GM19468 (cell line): ENCODE data around the gene TAS2R31.
"Not testable (repeated sequence)": the region's sequence is repeated elsewhere in the genome, so short reads cannot be mapped to it uniquely, and the experiment has no call there.

Experiments used
- ATAC-seq: cut with Tn5 transposase; IDR thresholded peaks from one replicate; pipeline ENCODE4 v1.9.1; 2021; ENCODE audit warnings: mild to moderate bottlenecking, moderate library complexity, moderate number of reproducible peaks; ENCODE audit not compliant: unreplicated experiment; ENCODE audit errors: extremely low read depth

TAS2R31 gene, protein sequence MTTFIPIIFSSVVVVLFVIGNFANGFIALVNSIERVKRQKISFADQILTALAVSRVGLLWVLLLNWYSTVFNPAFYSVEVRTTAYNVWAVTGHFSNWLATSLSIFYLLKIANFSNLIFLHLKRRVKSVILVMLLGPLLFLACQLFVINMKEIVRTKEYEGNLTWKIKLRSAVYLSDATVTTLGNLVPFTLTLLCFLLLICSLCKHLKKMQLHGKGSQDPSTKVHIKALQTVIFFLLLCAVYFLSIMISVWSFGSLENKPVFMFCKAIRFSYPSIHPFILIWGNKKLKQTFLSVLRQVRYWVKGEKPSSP

DNA sequence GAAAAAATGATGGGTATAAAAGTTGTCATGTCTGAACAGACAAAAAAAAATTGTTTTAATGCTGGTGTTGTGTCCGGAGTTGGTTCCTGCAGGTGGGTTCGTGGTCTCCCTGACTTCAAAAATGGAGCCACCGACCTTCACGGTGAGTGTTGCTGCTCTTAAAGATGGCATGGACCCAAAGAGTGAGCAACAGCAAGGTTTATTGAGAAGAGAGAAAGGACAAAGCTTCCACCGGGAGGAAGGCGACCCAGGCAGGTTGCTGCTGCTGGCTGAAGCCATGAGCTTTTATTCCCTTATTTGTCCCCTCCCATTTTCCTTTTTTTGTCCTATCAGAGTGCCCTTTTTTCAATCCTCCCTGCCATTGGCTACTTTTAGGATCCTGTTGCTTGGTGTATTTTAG lies at the start of gene TAS2R31:
TAS2R31 (minus strand) TSS at position 101 of the 400 bp plus-strand sequence; CDS start at position 29, 72 bp downstream.
- no peak for ATAC-seq

DNA sequence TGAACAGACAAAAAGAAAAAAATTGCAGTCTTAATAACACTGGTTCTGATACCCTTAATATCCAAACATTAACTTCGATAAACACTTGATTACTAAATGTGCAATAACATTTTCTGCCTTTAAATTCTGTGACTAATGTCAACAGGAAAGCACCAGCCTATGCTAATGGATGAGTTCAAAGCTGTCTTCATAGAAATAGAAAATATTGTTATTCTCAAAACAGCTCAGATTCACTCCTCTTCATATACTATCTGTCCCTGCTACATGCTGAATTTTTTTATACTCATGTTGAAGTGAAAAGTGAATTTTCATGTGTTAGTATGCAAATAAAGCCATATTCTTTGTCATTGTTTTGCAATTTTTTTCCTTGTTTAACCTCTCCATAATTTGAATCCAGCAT lies 47.0 kb upstream of the TAS2R31 start:
- no peak for ATAC-seq

DNA sequence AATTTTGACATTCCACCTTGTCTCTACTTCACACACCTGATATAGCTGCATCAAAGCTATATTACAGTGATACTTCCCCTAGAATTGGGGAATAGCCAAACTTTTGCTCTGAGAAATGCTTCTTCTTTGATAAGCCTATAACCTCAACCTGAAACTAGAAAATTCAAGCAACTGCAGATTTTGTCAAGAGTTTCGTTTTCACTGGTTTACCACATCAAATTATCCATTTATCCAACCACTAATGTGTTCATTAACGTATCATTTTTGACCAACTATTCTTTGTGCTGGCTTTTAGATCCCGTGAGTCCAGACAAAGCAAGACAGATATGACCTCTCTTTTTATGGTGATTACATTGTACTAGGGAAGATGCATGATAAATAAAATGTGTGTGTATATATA lies 44.4 kb upstream of the TAS2R31 start:
- ATAC-seq, result no peak

GRCh38 chr12:11071414-11071813 lies 40.2 kb upstream of the TAS2R31 start:
- no peak for ATAC-seq

- ATAC-seq, result no peak
These were observed 39.8 kb upstream of the TAS2R31 start for GRCh38 chr12:11070999-11071398.

DNA sequence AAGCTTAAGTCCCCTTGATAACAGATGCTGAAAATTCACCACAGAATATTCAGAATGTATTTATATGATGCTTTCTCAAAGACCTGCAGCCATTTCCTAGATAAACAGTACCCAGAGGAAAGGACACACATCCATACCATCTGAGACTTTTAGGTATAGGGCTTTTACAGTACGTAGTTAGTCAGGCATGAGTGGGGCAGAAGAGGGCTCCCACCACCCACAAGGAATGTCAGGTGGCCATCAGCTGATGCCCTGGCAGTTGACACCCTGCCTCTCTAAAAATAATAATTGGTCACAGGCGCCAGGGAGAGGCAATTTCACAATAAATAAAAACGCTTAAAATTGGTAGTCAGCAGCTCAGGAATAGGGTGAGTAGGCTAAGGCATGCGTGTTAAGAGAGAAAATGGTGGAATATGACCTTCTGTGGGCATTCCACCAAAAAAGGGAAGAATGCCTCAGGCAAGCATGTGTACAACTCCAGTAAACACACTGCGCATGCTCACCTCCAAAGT lies 38.7 kb upstream of the TAS2R31 start:
- no peak for ATAC-seq

DNA sequence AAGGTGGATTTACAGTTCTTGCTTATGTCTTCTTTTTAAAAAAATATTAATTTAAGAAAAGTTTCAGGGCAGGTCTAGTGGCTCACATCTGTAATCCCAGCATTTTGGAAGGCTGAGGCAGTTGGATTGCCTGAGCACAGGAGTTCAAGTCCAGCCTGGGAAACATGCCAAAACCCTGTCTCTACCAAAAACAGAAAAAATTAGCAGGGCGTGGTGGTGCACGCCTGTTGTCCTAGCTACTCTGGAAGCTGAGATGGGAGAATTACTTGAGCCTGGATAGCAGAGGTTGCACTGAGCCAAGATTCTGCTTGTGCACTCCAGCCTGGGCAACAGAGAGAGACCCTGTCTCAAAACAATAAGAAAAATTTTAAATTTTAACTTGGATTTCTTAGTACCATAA lies 36.3 kb upstream of the TAS2R31 start:
- ATAC-seq, result no peak

- ATAC-seq, result not testable (repeated sequence)
These were observed 31.0 kb upstream of the TAS2R31 start, which contains the start of gene TAS2R46 for GRCh38 chr12:11062194-11062593. Gene TAS2R46 (minus strand): TSS chr12:11062294. CDS start chr12:11062294, 0 bp downstream.

GRCh38 chr12:11059784-11060183 lies 28.6 kb upstream of the TAS2R31 start:
- no peak for ATAC-seq

DNA sequence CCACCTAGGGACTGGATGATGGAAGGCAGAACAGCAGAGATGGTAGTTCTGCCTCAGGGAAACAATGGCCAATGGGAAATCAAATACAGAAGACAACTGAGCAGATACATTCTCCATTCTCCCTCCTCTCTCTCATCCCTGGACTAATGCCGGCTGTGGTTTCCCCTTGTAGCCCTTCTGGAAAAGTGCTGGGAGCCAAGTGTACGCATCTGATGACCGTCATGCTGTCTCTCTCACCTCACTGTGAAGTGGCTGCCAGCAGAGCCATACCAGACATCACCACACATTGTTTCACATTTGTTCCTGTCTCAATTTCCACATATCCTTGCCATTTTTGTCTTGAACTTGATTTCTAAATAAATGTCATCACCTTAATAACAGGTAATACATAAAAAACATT lies 27.8 kb upstream of the TAS2R31 start:
- no peak for ATAC-seq

DNA sequence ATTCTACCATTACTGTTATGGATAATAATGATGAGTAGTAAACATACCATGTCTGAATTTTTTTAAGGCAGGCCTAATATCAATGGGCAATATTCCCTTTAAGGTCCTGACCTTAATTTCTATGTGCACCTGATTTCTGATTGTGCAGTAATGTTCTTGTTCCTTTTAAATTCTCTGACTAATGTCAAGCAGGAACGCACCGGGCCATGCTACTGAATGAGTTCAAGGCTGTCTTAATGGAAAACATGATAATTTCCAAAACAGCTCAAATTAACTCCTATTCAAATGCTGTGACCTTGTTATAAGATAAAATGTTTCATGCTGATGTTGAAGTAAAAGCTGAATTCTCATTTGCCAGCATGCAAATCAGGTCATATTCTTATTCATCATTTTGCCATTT lies 24.1 kb upstream of the TAS2R31 start:
- ATAC-seq, result no peak

GRCh38 chr12:11049806-11050531 lies 18.8 kb upstream of the TAS2R31 start:
- not testable (repeated sequence) for ATAC-seq

DNA sequence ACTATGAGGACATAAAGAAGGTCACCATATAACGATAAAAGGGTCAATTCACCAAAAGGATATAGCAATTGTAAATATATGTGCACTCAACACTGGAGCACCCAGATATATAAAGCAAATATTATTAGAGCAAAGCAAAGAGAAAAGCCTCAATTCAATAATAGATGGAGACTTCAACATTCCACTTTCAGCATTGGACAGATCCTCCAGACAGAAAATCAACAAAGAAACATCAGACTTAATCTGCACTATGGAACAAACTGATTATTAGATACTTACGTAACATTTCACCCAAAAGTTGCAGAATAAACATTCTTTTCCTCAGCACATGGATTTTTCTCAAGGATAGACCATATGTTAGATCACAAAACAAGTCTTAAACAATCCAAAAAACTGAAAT lies 10.2 kb upstream of the TAS2R31 start:
- ATAC-seq, result not testable (repeated sequence)

DNA sequence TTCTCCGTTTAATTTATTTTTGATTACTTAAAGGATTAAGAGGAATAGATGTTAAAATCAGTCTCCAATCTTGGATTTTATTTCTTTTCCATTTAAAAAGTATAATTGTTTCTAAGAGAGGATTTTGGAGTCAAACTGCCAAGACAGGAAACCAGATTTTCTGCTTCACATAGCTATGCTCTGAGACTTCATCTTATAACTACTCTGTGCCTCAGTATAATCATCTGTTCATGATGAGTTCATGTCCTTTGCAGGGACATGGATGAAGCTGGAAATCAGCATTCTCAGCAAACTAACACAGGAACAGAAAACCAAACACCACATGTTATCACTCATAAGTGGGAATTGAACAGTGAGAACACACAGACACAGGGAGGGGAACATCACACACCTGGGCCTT lies 9.0 kb upstream of the TAS2R31 start:
- ATAC-seq, result no peak

DNA sequence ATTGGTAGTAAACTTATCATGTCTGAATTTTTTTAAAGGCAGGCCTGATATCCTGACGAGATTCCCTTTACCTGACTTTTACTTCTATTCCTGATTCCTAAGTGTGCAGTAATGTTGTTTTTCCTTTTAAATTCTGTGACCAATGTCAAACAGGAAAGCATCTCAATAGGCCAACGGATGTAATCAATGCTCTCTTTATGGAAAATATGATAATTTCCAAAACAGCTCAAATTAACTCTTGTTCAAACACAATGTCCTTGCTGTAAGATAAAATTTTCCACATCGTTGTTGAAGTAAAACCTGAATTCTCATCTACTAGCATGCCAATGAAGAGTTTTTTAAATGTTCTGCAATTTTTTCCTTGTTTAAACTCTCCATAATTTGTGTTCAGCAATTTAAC lies 8.0 kb upstream of the TAS2R31 start:
- ATAC-seq, result no peak

DNA sequence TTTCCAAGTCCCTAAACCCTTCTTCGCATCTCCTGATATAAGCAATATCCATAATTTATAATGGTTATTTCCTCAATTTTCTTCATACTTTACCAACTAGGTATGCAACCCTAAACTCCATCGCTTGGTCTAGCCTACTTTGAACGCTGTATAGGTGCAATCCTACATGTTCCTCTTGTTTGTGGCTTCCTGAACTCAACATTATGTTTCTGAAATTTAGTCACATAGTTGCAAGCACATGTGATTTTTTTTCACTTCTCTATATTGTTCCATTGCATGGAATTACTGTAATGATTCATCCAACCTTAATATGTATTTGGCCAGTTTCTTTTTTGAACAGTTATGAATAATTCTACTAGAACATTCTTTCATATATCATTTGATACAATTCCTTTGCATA lies 2.8 kb upstream of the TAS2R31 start:
- not testable (repeated sequence) for ATAC-seq

DNA sequence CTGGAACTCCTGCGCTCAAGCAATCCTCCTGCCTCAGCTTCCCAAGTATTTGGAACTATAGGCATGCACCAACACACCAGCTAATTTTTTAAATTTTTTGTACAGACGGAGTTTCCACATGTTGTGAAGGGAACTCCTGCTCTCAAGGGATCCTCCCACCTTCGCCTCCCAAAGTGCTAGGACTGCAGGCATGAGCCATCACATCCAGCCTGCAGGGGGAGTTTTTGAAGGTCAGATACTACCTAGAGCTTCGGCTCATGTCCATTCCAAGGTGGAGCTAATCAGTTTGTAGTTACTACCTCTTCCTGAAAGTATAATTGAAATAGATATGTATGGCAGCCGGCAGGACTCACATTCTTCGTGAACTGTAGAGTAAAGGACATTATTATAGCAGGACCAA lies 5.1 kb downstream of the TAS2R31 start:
- ATAC-seq, result no peak

- ATAC-seq, result no peak
These were observed 7.8 kb downstream of the TAS2R31 start for GRCh38 chr12:11023387-11023786.

GRCh38 chr12:11022520-11022919 lies 8.7 kb downstream of the TAS2R31 start, which contains the start of gene TAS2R19:
Gene TAS2R19 (minus strand): TSS chr12:11022620. CDS start chr12:11022571, 49 bp downstream.
- ATAC-seq, result no peak

DNA sequence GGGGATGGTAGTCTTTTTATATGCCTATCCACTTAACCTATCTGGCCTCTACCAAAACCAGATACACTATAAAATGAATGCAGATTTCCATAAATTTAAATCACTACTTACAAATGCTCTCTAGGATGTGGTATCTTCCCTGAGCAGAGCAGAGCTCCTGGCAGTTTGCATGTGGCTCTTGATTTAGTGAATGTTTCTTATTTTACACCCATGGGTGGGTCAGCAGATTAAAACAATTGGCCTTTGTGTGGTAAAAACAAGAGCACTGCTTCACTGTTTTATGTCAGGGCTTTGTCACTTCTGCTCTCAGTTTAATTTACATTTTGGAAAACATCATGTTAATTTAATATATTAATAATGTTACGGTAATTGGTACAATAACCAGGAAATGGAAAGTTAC lies 14.3 kb downstream of the TAS2R31 start:
- ATAC-seq, result no peak

DNA sequence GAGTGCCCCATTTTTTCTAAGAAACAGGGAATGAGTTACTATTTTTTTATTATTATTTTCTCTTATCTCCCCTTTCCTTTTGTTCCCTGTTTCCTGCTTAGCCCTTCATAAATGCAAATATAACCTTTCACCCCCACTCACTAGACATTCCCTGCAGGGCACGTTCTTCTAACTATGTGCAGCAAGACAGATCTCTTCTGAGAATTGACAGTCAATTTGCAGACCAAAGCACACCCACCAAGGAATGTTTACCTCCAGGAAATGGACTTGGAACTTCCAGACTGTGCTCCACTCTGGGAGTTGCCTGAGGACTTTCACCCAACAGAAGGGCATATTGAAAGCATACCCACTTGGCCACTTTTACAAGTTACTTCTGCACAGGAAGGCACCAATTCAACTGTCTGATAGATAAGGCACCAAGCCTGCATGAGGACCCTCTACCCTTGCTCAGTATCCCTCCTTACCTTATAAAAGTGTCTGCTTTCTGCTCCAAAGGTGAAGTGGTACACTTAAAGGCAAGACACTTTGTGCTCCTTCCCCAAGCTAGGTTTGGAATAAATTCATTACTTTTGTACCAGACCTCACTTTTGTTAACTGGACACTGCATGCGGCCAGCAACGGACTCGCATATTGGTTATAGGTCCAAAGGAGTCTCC lies 15.3 kb downstream of the TAS2R31 start:
- no peak for ATAC-seq
